SK-N-SH (cell line): ENCODE measurements around the gene XXYLT1. TPM values are rescaled to one million over a fixed set of nuclear protein-coding genes. Genes with fewer than 3 reads are reported as not detected.

ENCODE experiments used
- CTCF ChIA-PET: fragments of 300-600, 350-600 bp; formaldehyde crosslinking; extraction: SDS; loops from one replicate; lab custom pipeline; 2021; lab: Yijun Ruan, JAX
- POLR2A ChIA-PET: fragments of 350-600 bp; sonication (Branson Sonifier 250); formaldehyde crosslinking; extraction: SDS; loops from one replicate; lab custom pipeline; 2020; ENCODE audit warnings: antibody characterized with exemption, inconsistent platforms; lab: Yijun Ruan, JAX
- DNase-seq: peaks from one replicate; pipeline ENCODE4 v3.0.0; 2012
- H2AFZ ChIP-seq: fragments of 200-600 bp; sonication (generic); 2 replicates; pipeline ENCODE4 v1.8.1; 2016; ENCODE audit warnings: antibody characterized with exemption, mild to moderate bottlenecking, low read depth
- H3F3A ChIP-seq: fragments of 200-600 bp; sonication (generic); replicated peaks from 2 replicates; pipeline ENCODE3; 2016; ENCODE audit warnings: antibody characterized with exemption, mild to moderate bottlenecking; ENCODE audit not compliant: insufficient read depth
- H3K27ac ChIP-seq, 2 experiments: fragments of 200-500 bp in 1 of 2; fragments of 200-600 bp in 1 of 2; sonication (Bioruptor generic) in 1 of 2; sonication (generic), shearing (Covaris generic) in 1 of 2; 2 replicates each; pipeline versions ENCODE4 v1.5.1 to v1.6.1; 2014 to 2016; ENCODE audit warnings: low read depth in 2 of 2, inconsistent platforms in 1 of 2, low read length in 1 of 2, mild to moderate bottlenecking in 1 of 2, mixed read lengths in 1 of 2
- H3K27me3 ChIP-seq: fragments of 200-600 bp; sonication (generic), shearing (Covaris generic); 2 replicates; pipeline ENCODE4 v1.6.1; 2016; ENCODE audit warnings: mixed run types; ENCODE audit not compliant: insufficient read depth
- H3K36me3 ChIP-seq, 2 experiments: fragments of 200-500 bp in 1 of 2; fragments of 200-600 bp in 1 of 2; sonication (Bioruptor generic) in 1 of 2; sonication (generic) in 1 of 2; replicated peaks in 1 of 2; 2 replicates each; pipeline versions ENCODE3 to v1.5.1; 2014 to 2016; ENCODE audit warnings: low read length in 1 of 2, mild to moderate bottlenecking in 1 of 2; ENCODE audit not compliant: insufficient read depth in 2 of 2, control insufficient read depth in 1 of 2
- H3K4me1 ChIP-seq, 2 experiments: fragments of 200-500 bp in 1 of 2; fragments of 200-600 bp in 1 of 2; sonication (Bioruptor generic) in 1 of 2; sonication (generic), shearing (Covaris generic) in 1 of 2; 2 replicates each; pipeline versions ENCODE4 v1.5.1 to v1.6.1; 2014 to 2016; ENCODE audit warnings: low read depth in 1 of 2, low read length in 1 of 2, mixed run types in 1 of 2; ENCODE audit not compliant: insufficient read depth in 2 of 2, control insufficient read depth in 1 of 2
- H3K4me2 ChIP-seq: fragments of 200-600 bp; sonication (generic), shearing (Covaris generic); 2 replicates; pipeline ENCODE4 v1.6.1; 2017; ENCODE audit warnings: mixed run types
- H3K4me3 ChIP-seq, 2 experiments: fragments of 200-500 bp in 1 of 2; fragments of 200-600 bp in 1 of 2; sonication (Bioruptor generic) in 1 of 2; sonication (generic), shearing (Covaris generic) in 1 of 2; 2 replicates each; pipeline versions ENCODE4 v1.5.1 to v1.8.1; 2014 to 2016; ENCODE audit warnings: low read depth in 2 of 2, inconsistent platforms in 1 of 2, low read length in 1 of 2, mild to moderate bottlenecking in 1 of 2, mixed read lengths in 1 of 2, moderate library complexity in 1 of 2
- H3K79me2 ChIP-seq: fragments of 200-600 bp; sonication (generic); 2 replicates; pipeline ENCODE4 v1.8.1; 2017; ENCODE audit warnings: mild to moderate bottlenecking; ENCODE audit not compliant: insufficient read depth
- H3K9ac ChIP-seq: fragments of 200-600 bp; sonication (generic); 2 replicates; pipeline ENCODE4 v1.6.1; 2017; ENCODE audit warnings: mixed run types
- H3K9me2 ChIP-seq: fragments of 200-600 bp; sonication (generic); 2 replicates; pipeline ENCODE4 v1.6.1; 2017; ENCODE audit warnings: mixed run types
- H3K9me3 ChIP-seq: fragments of 200-600 bp; sonication (generic); 2 replicates; pipeline ENCODE4 v1.6.1; 2017; ENCODE audit warnings: mixed run types, mild to moderate bottlenecking, moderate library complexity
- H4K20me1 ChIP-seq: fragments of 200-600 bp; sonication (generic); 2 replicates; pipeline ENCODE4 v1.6.1; 2017; ENCODE audit warnings: mild to moderate bottlenecking, mixed run types; ENCODE audit not compliant: insufficient read depth
- CTCF ChIP-seq: fragments of 200-600 bp; sonication (generic); IDR thresholded peaks from 2 replicates; pipeline ENCODE4 v1.6.1; 2017; ENCODE audit warnings: antibody characterized with exemption, mild to moderate bottlenecking, moderate library complexity
- EP300 ChIP-seq, 2 experiments: IDR thresholded peaks; 2 replicates each; pipeline versions ENCODE4 v1.4.0 to v1.6.1; 2012; ENCODE audit warnings: borderline replicate concordance in 1 of 2, low read depth in 1 of 2, low read length in 1 of 2
- JUND ChIP-seq: IDR thresholded peaks from 2 replicates; pipeline ENCODE4 v1.4.0; 2012
- MAX ChIP-seq: IDR thresholded peaks from 2 replicates; pipeline ENCODE4 v1.4.0; 2012; ENCODE audit warnings: low read depth
- MXI1 ChIP-seq: IDR thresholded peaks from 2 replicates; pipeline ENCODE4 v1.6.1; 2012; ENCODE audit warnings: mild to moderate bottlenecking, low read depth, low read length, improper control_type of control experiment
- NFIC ChIP-seq: IDR thresholded peaks from 2 replicates; pipeline ENCODE4 v1.4.0; 2012; ENCODE audit warnings: borderline replicate concordance
- NRF1 ChIP-seq: IDR thresholded peaks from 2 replicates; pipeline ENCODE4 v1.6.1; 2012; ENCODE audit warnings: low read depth, mild to moderate bottlenecking, low read length
- POLR2AphosphoS5 ChIP-seq: IDR thresholded peaks from 2 replicates; pipeline ENCODE4 v1.6.1; 2012; ENCODE audit warnings: low read depth, low read length
- RAD21 ChIP-seq: IDR thresholded peaks from 2 replicates; pipeline ENCODE4 v1.6.1; 2012; ENCODE audit warnings: mild to moderate bottlenecking, low read length
- REST ChIP-seq: IDR thresholded peaks from 2 replicates; pipeline ENCODE4 v1.6.1; 2012; ENCODE audit warnings: mild to moderate bottlenecking, low read depth, low read length, moderate library complexity
- RXRA ChIP-seq: IDR thresholded peaks from 2 replicates; pipeline ENCODE4 v1.4.0; 2012; ENCODE audit warnings: low read depth, mild to moderate bottlenecking, borderline replicate concordance
- SIN3A ChIP-seq: IDR thresholded peaks from 2 replicates; pipeline ENCODE4 v1.6.1; 2012; ENCODE audit warnings: low read depth, mild to moderate bottlenecking, low read length, moderate library complexity, borderline replicate concordance
- SMC3 ChIP-seq: IDR thresholded peaks from 2 replicates; pipeline ENCODE4 v1.6.1; 2012; ENCODE audit warnings: low read depth, low read length, improper control_type of control experiment
- TCF12 ChIP-seq: IDR thresholded peaks from 2 replicates; pipeline ENCODE4 v1.4.0; 2012
- TEAD4 ChIP-seq: IDR thresholded peaks from 2 replicates; pipeline ENCODE4 v1.4.0; 2012; ENCODE audit warnings: mild to moderate bottlenecking, borderline replicate concordance; ENCODE audit not compliant: insufficient read depth
- USF1 ChIP-seq: IDR thresholded peaks from 2 replicates; pipeline ENCODE4 v1.4.0; 2012; ENCODE audit warnings: low read depth, borderline replicate concordance
- USF2 ChIP-seq: fragments of 150-350 bp; IDR thresholded peaks from 2 replicates; pipeline ENCODE4 v1.6.1; 2017; ENCODE audit warnings: antibody characterized with exemption, low read length, low read depth, borderline replicate concordance
- ZBTB33 ChIP-seq: IDR thresholded peaks from 2 replicates; pipeline ENCODE4 v1.4.0; 2012; ENCODE audit warnings: low read depth, borderline replicate concordance
- WGBS: methylation state at CpG from one replicate; pipeline ENCODE4 v1.1.6; 2017; ENCODE audit warnings: low lambda C conversion rate; 5-methylcytosine and 5-hydroxymethylcytosine counted together
- polyA plus RNA-seq, 3 experiments: library from polyadenylated mRNA; depleted of rRNA; stranded (reverse); fragments of >200 nt; gene quantifications; 2 replicates each; pipeline ENCODE4 v1.2.3, GENCODE V29; 2012

The XXYLT1 gene
- polyA plus RNA-seq, 1 of the 3 experiments (the other 2 are of a cell fraction) = 22.6 TPM

- ChIA-PET CTCF (no interaction called here), POLR2A (no interaction called here)
- TF ChIP-seq MXI1 (peak; percentile 32; the same call in 1 of the 2 replicates), ZBTB33 (no peak)
- Histone ChIP-seq H3K36me3 (no peaks in the 10 kb centered on the region), H3K9me2 (no peaks in the 10 kb centered on the region), H3K4me2 (no peak overlapping the region), H3K79me2 (peaks cover 43% of the 10 kb centered on the region), H3K9ac (no peak overlapping the region), H3K27me3 (no peaks in the 10 kb centered on the region), H3K27ac (peak overlapping the region in 1 of 2 experiments; percentile 74; a peak in 2 of 4 replicates), H3K4me1 (peaks cover 0 to 60% of the 10 kb centered on the region in 2 experiments; a peak in 2 of 4 replicates), H4K20me1 (0 out of 2 replicates have a peak, but pooled peaks cover 3% of the 10 kb centered on the region), H3K9me3 (no peaks in the 10 kb centered on the region), H2AFZ (no peak overlapping the region), H3F3A (no peaks in the 10 kb centered on the region), H3K4me3 (no peak overlapping the region)
- no peak for DNase-seq
- 84% methylated on average over 9 of the region's 9 CpGs for WGBS
Measured at GRCh38 chr3:195246581-195246995, 24.4 kb downstream of the XXYLT1 start.

- H3K27ac ChIP-seq = no peak overlapping the region
- H4K20me1 ChIP-seq = 0 out of 2 replicates have a peak, but pooled peaks cover 3% of the 10 kb centered on the region
- ChIA-PET POLR2A (no interaction called here), CTCF (interaction anchor here (0.9 kb wide), 1 partner anchor 36 kb away, joined by 3 read pairs; no protein-coding TSS in a partner anchor)
- peaks cover 0 to 54% of the 10 kb centered on the region in 2 experiments; a peak in 2 of 4 replicates for H3K4me1 ChIP-seq
- H3K9me3 ChIP-seq = no peaks in the 10 kb centered on the region
- H3F3A ChIP-seq = no peaks in the 10 kb centered on the region
- no peak overlapping the region for H3K9ac ChIP-seq
- H3K27me3 ChIP-seq = no peaks in the 10 kb centered on the region
- no peaks in the 10 kb centered on the region for H3K36me3 ChIP-seq
- 93% methylated on average over 13 of the region's 16 CpGs for WGBS
- H3K4me2 ChIP-seq = no peak overlapping the region
- no peak overlapping the region for H2AFZ ChIP-seq
- H3K9me2 ChIP-seq = no peaks in the 10 kb centered on the region
- H3K4me3 ChIP-seq = no peak overlapping the region
- DNase-seq = no peak
- H3K79me2 ChIP-seq = peaks cover 38% of the 10 kb centered on the region
- TF ChIP-seq SMC3 (no peak), MAX (no peak), CTCF (no peak), TCF12 (no peak), JUND (no peak), USF1 (no peak), RXRA (no peak), NFIC (no peak), RAD21 (no peak), EP300 (IDR thresholded peaks at IDR 0.05; ENCODE audit: borderline replicate concordance in 1 of 2, low read depth in 1 of 2, low read length in 1 of 2) (no peak), MXI1 (no peak), USF2 (no peak), NRF1 (no peak), SIN3A (no peak), POLR2AphosphoS5 (no peak), TEAD4 (no peak), REST (no peak)
Measured at GRCh38 chr3:195245531-195245951, 25.4 kb downstream of the XXYLT1 start.
